ENCODE measurements around the gene MAP7D1. TPM values are rescaled to one million over a fixed set of nuclear protein-coding genes. Genes with fewer than 3 reads are reported as not detected.

The MAP7D1 gene
- total RNA-seq, 1 donor: 142 TPM

- Histone ChIP-seq H3K27me3 (ENCODE audit: insufficient read depth, low read length) (no peaks in the 10 kb centered on the region), H3K4me3 (ENCODE audit: low read length) (no peak overlapping the region), H3K9me3 (ENCODE audit: low read depth, low read length) (no peaks in the 10 kb centered on the region), H3K4me1 (ENCODE audit: insufficient read depth, low read length) (peaks cover 45% of the 10 kb centered on the region)
Measured at GRCh38 chr1:36166938-36167905, 11.3 kb downstream of the MAP7D1 start.

DNA sequence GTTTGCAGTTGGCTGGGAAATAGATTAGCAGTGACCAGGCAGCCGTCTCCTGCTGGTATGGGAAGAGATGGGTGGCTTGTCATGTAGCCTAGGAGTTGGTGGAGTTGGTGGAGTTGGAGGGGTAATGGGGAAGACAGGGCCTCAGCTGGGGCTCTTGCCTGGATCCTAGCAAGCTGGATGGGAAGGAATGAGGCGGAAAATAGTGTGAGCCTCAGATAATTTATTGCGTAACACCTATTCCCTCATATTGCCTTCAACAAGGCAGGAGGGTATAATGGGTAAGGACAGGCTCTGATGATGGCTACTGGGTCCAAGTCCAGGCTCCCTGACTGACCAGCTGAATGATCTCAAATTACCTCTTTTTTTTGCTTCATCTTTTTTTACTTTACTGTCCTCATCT lies 12.6 kb downstream of the MAP7D1 start:
- H3K4me1 ChIP-seq (ENCODE audit: insufficient read depth, low read length): peaks cover 36% of the 10 kb centered on the region
- no peak overlapping the region for H3K4me3 ChIP-seq (ENCODE audit: low read length)

DNA sequence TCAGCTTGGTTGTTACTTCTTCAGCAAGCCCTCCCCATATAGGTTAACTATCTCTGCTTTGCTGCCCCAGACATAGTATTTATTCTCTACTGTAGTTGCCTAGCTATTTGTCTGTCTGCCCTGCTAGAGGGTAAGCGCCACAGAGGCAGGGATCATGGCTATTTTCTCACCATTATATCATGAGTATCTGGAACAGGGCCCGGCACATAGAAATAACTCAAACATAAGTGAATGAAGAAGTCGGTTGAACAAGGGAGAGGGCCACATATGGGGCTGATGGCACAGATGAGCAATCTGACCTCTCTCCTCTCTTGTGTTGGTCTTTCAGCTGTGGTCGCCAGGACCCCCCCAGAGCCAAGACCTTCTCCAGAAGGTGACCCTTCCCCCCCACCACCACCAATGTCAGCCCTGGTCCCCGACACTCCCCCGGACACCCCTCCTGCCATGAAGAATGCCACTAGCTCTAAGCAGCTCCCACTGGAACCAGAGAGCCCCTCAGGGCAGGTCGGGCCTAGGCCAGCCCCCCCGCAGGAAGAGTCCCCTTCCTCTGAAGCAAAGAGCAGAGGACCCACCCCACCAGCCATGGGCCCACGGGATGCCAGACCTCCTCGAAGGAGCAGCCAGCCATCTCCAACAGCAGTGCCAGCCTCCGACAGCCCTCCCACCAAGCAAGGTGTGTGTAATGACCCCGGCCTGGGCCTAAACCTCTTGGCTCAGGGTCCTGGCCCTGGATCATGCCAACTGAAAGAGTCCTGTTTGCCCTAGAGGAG lies 14.9 kb downstream of the MAP7D1 start:
- Histone ChIP-seq H3K9me3 (ENCODE audit: low read depth, low read length) (no peaks in the 10 kb centered on the region), H3K4me1 (ENCODE audit: insufficient read depth, low read length) (peaks cover 18% of the 10 kb centered on the region), H3K4me3 (ENCODE audit: low read length) (no peak overlapping the region), H3K27me3 (ENCODE audit: insufficient read depth, low read length) (no peaks in the 10 kb centered on the region)

More for the DNA sequence above, 12.6 kb downstream of the MAP7D1 start:
- Histone ChIP-seq H3K27me3 (ENCODE audit: insufficient read depth, low read length) (no peaks in the 10 kb centered on the region), H3K9me3 (ENCODE audit: low read depth, low read length) (no peaks in the 10 kb centered on the region)

- no peaks in the 10 kb centered on the region for H3K27me3 ChIP-seq (ENCODE audit: insufficient read depth, low read length)
Measured at GRCh38 chr1:36172017-36172747, 16.2 kb downstream of the MAP7D1 start.

DNA sequence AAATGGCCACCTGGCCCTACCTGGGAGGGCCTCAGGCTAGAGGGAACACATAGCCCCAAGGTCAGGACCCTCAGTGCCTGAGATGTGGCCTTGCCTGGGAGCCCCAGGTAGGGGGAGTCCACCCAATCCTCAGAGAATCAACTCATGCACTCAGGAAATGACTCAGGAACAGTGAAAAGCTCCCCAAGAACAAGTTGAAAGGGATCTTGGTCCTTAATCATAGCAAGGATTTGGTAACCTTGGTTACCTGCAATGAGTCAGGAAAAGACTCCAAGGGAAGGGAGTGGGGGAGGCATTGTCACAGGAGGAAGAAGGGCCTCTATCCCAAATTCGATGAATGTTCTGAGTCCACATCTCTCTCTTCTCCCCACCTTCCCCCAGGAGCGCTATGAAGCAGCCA lies 17.0 kb downstream of the MAP7D1 start:
- Histone ChIP-seq H3K4me3 (ENCODE audit: low read length) (no peak overlapping the region), H3K4me1 (ENCODE audit: insufficient read depth, low read length) (peaks cover 4% of the 10 kb centered on the region), H3K9me3 (ENCODE audit: low read depth, low read length) (no peaks in the 10 kb centered on the region), H3K27me3 (ENCODE audit: insufficient read depth, low read length) (no peaks in the 10 kb centered on the region)

More at GRCh38 chr1:36172017-36172747, 16.2 kb downstream of the MAP7D1 start:
- no peaks in the 10 kb centered on the region for H3K9me3 ChIP-seq (ENCODE audit: low read depth, low read length)
- H3K4me1 ChIP-seq (ENCODE audit: insufficient read depth, low read length): peaks cover 11% of the 10 kb centered on the region
- H3K4me3 ChIP-seq (ENCODE audit: low read length): no peak overlapping the region

DNA sequence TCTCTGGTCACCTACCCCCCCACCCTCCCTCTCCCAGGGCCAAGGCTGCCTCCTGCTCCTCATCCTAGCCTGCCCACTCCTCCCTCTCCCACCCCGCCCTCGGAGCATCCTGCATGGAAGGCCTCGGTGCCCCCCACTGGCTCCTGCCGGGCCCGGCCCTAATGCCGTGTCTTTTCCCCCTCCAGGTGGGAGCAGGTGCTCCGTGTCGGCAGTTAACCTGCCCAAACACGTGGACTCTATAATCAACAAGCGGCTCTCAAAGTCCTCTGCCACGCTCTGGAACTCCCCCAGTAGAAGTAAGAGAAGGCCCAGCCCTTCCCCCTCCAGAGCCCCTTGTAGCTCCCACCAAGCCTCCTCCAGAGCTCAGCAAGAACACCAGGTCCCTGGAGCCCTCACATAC lies 18.8 kb downstream of the MAP7D1 start:
- Histone ChIP-seq H3K9me3 (ENCODE audit: low read depth, low read length) (no peaks in the 10 kb centered on the region), H3K27me3 (ENCODE audit: insufficient read depth, low read length) (no peaks in the 10 kb centered on the region), H3K4me1 (ENCODE audit: insufficient read depth, low read length) (peaks cover under 1% of the 10 kb centered on the region), H3K4me3 (ENCODE audit: low read length) (no peak overlapping the region)

DNA sequence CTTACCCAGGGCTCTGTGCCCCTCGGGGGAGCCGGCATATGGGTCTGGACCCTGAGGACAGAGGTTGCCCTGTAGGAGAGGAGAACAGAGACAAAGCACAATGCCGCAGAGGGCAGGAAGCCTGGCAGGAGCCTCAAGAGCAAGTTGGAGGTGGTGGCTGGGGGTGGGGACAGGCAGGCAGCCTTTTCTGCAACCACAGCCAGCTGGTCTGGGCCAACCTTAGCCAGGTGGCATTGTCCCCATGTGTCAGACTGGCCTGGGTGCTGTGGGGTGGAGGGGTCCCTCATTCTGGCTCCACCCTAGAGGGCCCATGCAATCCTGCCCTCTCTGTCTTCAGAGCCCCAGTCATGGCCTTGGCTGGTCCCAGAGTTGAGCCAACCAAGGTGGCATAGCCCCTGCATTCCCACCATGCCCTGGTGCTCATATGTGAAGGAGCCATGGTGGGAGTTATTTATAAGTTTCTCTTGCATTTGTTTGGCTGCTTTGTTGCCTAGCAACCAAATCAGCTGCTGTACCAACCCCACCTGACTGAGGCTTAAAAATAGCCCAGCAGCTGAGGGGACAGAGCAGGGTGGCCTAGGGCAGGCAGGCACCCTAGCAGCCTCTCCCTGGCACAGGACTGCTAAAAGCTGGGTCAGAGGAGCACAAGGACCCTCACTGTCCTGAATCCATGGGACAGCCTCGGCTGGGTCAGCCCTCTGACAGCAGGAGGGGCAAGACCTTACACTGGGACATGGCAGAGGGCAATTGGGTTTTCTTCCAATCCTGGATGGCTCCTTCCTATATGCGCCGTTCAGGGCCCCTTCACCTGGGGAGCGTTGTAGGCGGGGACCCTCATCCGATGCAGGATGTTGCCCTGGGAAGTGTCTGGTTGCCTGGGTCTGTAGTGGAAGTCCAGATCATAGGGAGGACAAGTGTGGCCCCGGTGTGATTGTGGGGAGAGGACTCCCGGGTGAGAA lies 19.5 kb downstream of the MAP7D1 start:
- Histone ChIP-seq H3K4me3 (ENCODE audit: low read length) (no peak overlapping the region), H3K27me3 (ENCODE audit: insufficient read depth, low read length) (no peaks in the 10 kb centered on the region), H3K9me3 (ENCODE audit: low read depth, low read length) (no peaks in the 10 kb centered on the region), H3K4me1 (ENCODE audit: insufficient read depth, low read length) (no peaks in the 10 kb centered on the region)

GRCh38 chr1:36176106-36176949 lies 20.4 kb downstream of the MAP7D1 start:
- no peaks in the 10 kb centered on the region for H3K27me3 ChIP-seq (ENCODE audit: insufficient read depth, low read length)
- H3K4me3 ChIP-seq (ENCODE audit: low read length): no peak overlapping the region
- H3K9me3 ChIP-seq (ENCODE audit: low read depth, low read length): no peaks in the 10 kb centered on the region
- no peaks in the 10 kb centered on the region for H3K4me1 ChIP-seq (ENCODE audit: insufficient read depth, low read length)

DNA sequence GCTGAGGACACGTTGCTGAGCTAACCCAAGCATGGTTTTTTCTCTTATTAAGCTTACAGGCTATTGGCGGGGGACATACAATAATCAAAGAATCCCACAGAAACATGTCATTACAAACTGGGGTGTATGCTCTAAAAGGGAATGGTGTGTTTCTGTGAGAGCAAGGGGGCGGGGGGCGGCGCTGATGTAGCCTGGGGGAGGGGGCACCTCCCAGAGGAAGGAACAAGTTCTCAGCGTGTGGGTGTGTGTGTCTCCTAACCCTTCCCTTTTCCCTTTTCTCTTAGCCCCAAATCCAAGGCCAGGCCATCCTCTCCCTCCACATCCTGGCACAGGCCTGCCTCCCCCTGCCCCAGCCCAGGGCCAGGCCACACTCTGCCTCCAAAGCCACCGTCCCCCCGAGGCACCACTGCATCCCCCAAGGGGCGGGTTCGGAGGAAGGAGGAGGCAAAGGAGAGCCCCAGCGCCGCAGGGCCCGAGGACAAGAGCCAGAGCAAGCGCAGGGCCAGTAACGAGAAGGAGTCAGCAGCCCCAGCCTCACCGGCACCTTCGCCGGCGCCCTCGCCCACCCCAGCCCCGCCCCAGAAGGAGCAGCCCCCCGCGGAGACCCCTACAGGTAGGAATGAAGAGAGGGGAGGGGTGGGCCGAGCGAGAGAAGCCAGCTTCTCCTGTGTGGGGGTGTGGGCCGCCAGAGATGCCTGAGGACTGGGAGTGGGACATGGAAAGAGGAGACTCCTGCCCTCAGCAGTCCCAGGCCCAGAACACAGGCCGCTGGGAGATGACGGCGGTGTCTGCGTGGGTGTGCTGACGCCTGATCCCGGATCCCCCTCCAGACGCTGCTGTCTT lies 21.9 kb downstream of the MAP7D1 start:
- Histone ChIP-seq H3K4me3 (ENCODE audit: low read length) (no peak overlapping the region), H3K4me1 (ENCODE audit: insufficient read depth, low read length) (no peaks in the 10 kb centered on the region), H3K27me3 (ENCODE audit: insufficient read depth, low read length) (no peaks in the 10 kb centered on the region), H3K9me3 (ENCODE audit: low read depth, low read length) (no peaks in the 10 kb centered on the region)

DNA sequence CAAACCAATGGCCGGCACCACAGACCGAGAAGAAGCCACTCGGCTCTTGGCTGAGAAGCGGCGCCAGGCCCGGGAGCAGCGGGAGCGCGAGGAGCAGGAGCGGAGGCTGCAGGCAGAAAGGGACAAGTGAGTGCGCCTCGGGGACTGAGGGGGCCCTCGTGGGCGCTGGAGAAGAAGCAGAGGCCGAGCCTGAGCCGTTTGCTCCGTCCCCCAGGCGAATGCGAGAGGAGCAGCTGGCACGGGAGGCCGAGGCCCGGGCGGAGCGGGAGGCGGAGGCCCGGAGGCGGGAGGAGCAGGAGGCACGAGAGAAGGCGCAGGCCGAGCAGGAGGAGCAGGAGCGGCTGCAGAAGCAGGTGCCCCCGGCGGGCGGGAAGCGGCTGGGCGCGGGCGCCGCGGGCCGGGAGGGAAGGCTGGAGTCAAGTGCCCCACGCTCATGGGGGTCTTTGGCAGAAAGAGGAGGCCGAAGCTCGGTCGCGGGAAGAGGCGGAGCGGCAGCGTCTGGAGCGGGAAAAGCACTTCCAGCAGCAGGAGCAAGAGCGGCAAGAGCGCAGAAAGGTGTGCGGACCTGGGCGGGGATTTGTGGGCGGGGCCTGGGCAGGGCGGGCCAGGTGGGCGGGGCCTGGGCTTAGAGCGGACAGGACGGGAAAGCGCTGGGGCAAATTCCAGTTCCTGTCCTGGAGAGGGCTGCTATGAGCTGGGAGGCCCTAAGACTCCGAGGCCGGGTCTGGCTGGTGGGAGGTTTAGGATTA lies 22.7 kb downstream of the MAP7D1 start:
- Histone ChIP-seq H3K4me1 (ENCODE audit: insufficient read depth, low read length) (no peaks in the 10 kb centered on the region), H3K9me3 (ENCODE audit: low read depth, low read length) (no peaks in the 10 kb centered on the region)

DNA sequence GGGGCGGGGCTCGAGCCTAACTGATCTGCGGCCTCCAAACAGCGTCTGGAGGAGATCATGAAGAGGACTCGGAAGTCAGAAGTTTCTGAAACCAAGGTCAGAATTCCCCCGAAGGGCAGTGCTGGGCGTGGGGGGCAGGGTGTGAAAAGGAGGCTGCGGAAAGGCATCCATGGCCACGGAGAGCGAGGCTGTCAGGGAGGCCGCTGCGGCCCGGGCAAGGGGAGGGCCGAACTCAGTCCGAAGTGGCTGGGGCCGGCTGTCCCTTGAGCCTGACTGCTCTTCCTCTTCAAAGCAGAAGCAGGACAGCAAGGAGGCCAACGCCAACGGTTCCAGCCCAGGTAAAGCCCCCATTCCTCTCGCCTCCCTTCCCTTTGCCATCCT lies 23.2 kb downstream of the MAP7D1 start:
- no peaks in the 10 kb centered on the region for H3K4me1 ChIP-seq (ENCODE audit: insufficient read depth, low read length)
- H3K27me3 ChIP-seq (ENCODE audit: insufficient read depth, low read length): no peaks in the 10 kb centered on the region
- no peaks in the 10 kb centered on the region for H3K9me3 ChIP-seq (ENCODE audit: low read depth, low read length)
- no peak overlapping the region for H3K4me3 ChIP-seq (ENCODE audit: low read length)

More for the DNA sequence above, 22.7 kb downstream of the MAP7D1 start:
- Histone ChIP-seq H3K27me3 (ENCODE audit: insufficient read depth, low read length) (no peaks in the 10 kb centered on the region), H3K4me3 (ENCODE audit: low read length) (no peak overlapping the region)

DNA sequence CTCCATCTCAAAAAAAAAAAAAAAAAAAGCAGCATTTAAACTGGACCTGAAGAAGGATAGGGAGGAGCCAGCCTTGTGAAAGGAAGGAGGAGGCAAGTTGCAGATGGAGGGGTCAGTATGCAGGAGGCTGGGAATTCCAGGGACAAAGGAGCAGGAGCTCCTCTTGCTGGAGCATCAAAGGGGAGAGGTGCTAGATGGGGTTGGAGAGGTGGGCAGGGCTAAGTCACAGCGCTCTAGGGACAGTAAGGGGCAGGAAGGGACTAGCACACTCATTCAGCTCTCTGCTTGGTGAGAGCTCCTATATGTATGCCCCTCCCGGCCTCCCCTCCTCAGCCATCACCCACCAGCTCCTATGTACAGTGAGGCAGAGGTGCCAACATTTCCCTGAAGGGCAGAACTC lies 26.8 kb downstream of the MAP7D1 start:
- Histone ChIP-seq H3K9me3 (ENCODE audit: low read depth, low read length) (no peaks in the 10 kb centered on the region), H3K27me3 (ENCODE audit: insufficient read depth, low read length) (no peaks in the 10 kb centered on the region), H3K4me1 (ENCODE audit: insufficient read depth, low read length) (peaks cover 2% of the 10 kb centered on the region), H3K4me3 (ENCODE audit: low read length) (no peak overlapping the region)
